Liver (tissue), 9 donors: ENCODE results near the gene SH2D5. TPM values are rescaled to one million over a fixed set of nuclear protein-coding genes. Genes with fewer than 3 reads are reported as not detected.

ENCODE experiments used
- DNase-seq: peaks from one replicate; pipeline ENCODE4 v3.0.0-alpha.2; 2017; ENCODE audit warnings: low spot score
- H3K27ac ChIP-seq, 2 donors: one replicate each; pipeline ENCODE4 v1.7.0; 2013; ENCODE audit warnings: inconsistent platforms in 2 of 2, low read length in 2 of 2, control low read depth in 1 of 2, low read depth in 1 of 2, mild to moderate bottlenecking in 1 of 2
- H3K27me3 ChIP-seq, 4 donors: one replicate each; pipeline versions ENCODE4 v1.6.1 to v1.7.0; 2013; ENCODE audit warnings: low read length in 3 of 4, inconsistent platforms in 1 of 4, mild to moderate bottlenecking in 1 of 4, moderate library complexity in 1 of 4; ENCODE audit not compliant: control insufficient read depth in 4 of 4, insufficient read depth in 4 of 4
- H3K36me3 ChIP-seq, 4 donors: one replicate each; pipeline versions ENCODE4 v1.6.1 to v1.7.0; 2013; ENCODE audit warnings: low read length in 3 of 4, mild to moderate bottlenecking in 3 of 4, low read depth in 1 of 4, moderate library complexity in 1 of 4; ENCODE audit not compliant: control insufficient read depth in 4 of 4, insufficient read depth in 3 of 4
- H3K4me1 ChIP-seq, 4 donors: one replicate each; pipeline versions ENCODE4 v1.6.1 to v1.7.0; 2013; ENCODE audit warnings: low read length in 3 of 4, mild to moderate bottlenecking in 3 of 4, moderate library complexity in 1 of 4; ENCODE audit not compliant: control insufficient read depth in 4 of 4, insufficient read depth in 4 of 4
- H3K4me3 ChIP-seq, 3 donors: one replicate each; pipeline versions ENCODE4 v1.6.1 to v1.7.0; 2013; ENCODE audit warnings: low read length in 3 of 3, control low read depth in 1 of 3, low read depth in 1 of 3, mild to moderate bottlenecking in 1 of 3
- H3K9ac ChIP-seq, 2 donors: one replicate each; pipeline ENCODE4 v1.7.0; 2013; ENCODE audit warnings: low read length in 2 of 2, mild to moderate bottlenecking in 2 of 2, moderate library complexity in 2 of 2, control low read depth in 1 of 2, low read depth in 1 of 2
- H3K9me3 ChIP-seq, 4 donors: one replicate each; pipeline versions ENCODE4 v1.6.1 to v1.7.0; 2013; ENCODE audit warnings: low read length in 3 of 4; ENCODE audit not compliant: control insufficient read depth in 4 of 4
- FOXA1 ChIP-seq: IDR thresholded peaks from 2 replicates; pipeline ENCODE4 v1.6.1; 2016; ENCODE audit warnings: antibody characterized with exemption
- GABPA ChIP-seq, 2 donors: IDR thresholded peaks in 1 of 2; conservative IDR thresholded peaks in 1 of 2; 2 replicates each; pipeline ENCODE4 v1.6.1; 2016; ENCODE audit warnings: antibody characterized with exemption in 2 of 2, mild to moderate bottlenecking in 1 of 2, moderate library complexity in 1 of 2
- HNF4G ChIP-seq: IDR thresholded peaks from 2 replicates; pipeline ENCODE4 v1.6.1; 2016; ENCODE audit warnings: antibody characterized with exemption
- JUND ChIP-seq, 2 donors: IDR thresholded peaks; 2 replicates each; pipeline ENCODE4 v1.6.1; 2016; ENCODE audit warnings: antibody characterized with exemption in 2 of 2
- NR2F2 ChIP-seq: IDR thresholded peaks from 2 replicates; pipeline ENCODE4 v1.6.1; 2016; ENCODE audit warnings: antibody characterized with exemption
- RAD21 ChIP-seq, 2 donors: IDR thresholded peaks; 2 replicates each; pipeline ENCODE4 v1.6.1; 2016; ENCODE audit warnings: antibody characterized with exemption in 2 of 2, mild to moderate bottlenecking in 2 of 2
- RXRA ChIP-seq, 2 donors: IDR thresholded peaks; 2 replicates each; pipeline ENCODE4 v1.6.1; 2017 to 2018; ENCODE audit warnings: antibody characterized with exemption in 2 of 2, mild to moderate bottlenecking in 1 of 2
- SP1 ChIP-seq: IDR thresholded peaks from 2 replicates; pipeline ENCODE4 v1.6.1; 2018; ENCODE audit warnings: antibody characterized with exemption, mild to moderate bottlenecking
- YY1 ChIP-seq: IDR thresholded peaks from 2 replicates; pipeline ENCODE4 v1.6.1; 2016; ENCODE audit warnings: antibody characterized with exemption, mild to moderate bottlenecking
- WGBS: extraction: QIAGEN DNeasy Blood & Tissue Kit; methylation state at CpG from one replicate; pipeline ENCODE4 v1.1.7; 2013; 5-methylcytosine and 5-hydroxymethylcytosine counted together
- polyA plus RNA-seq, 2 donors: library from polyadenylated mRNA; stranded (reverse) in 1 of 2; unstranded in 1 of 2; fragments of 200-250 nt in 1 of 2; fragments of >200 nt in 1 of 2; fragmentation: Nextera tagmentation in 1 of 2; extraction: Ambion mirVana in 1 of 2; gene quantifications; one replicate each; pipeline versions ENCODE4 v1.2.1 to v1.2.3, GENCODE V29; 2013 to 2015
- total RNA-seq, 2 donors: library from RNA; depleted of rRNA; stranded (reverse); fragments of >200 nt; gene quantifications; one replicate each; pipeline ENCODE4 v1.2.3, GENCODE V29; 2014
- TF ChIP-seq, protein P1 (sequence below): fragments of 150-350 bp; IDR thresholded peaks from 2 replicates; pipeline ENCODE4 v1.5.1; 2017; ENCODE audit warnings: improper control_type of control experiment, low read depth, low read length; ENCODE audit not compliant: missing input control
- TF ChIP-seq, protein P2 (sequence below): IDR thresholded peaks from 2 replicates; pipeline ENCODE4 v1.6.1; 2016; ENCODE audit warnings: antibody characterized with exemption
- TF ChIP-seq, protein P3 (sequence below): IDR thresholded peaks from 2 replicates; pipeline ENCODE4 v1.6.1; 2016; ENCODE audit warnings: antibody characterized with exemption
- TF ChIP-seq, protein P4 (sequence below): IDR thresholded peaks from 2 replicates; pipeline ENCODE4 v1.6.1; 2016; ENCODE audit warnings: antibody characterized with exemption, mild to moderate bottlenecking
- TF ChIP-seq, protein P5 (sequence below): IDR thresholded peaks from 2 replicates; pipeline ENCODE4 v1.6.1; 2016; ENCODE audit warnings: antibody characterized with exemption
- donor health status: healthy.
- donor health status: healthy.
- donor health status: healthy.
- donor health status: healthy.
- donor health status: healthy.

SH2D5 gene
- total and polyA plus RNA-seq, 4 donors = 0.05 TPM; not detected in 3

DNA sequence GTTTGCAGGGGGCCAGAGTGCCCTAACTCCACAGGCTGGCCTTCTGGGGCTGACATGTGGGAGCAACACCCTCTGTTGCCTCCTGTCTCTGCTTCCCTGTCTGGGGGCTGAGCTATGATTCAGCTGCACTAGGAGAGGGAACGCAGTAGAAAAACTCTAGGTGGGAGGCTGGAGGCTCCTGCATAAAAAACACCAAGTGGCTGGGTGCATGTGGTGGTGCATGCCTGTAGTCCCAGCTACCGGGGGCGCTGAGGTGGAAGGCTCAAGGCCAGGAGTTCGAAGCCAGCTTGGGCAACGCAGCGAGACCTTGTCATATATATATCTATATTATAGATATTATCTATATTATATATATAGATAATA lies 20.3 kb downstream of the SH2D5 start:
- 90% methylated on average over 6 of the region's 6 CpGs for WGBS
- peaks cover 0 to 3% (median under 1%) of the 10 kb centered on the region in 4 donors for H3K4me1 ChIP-seq

DNA sequence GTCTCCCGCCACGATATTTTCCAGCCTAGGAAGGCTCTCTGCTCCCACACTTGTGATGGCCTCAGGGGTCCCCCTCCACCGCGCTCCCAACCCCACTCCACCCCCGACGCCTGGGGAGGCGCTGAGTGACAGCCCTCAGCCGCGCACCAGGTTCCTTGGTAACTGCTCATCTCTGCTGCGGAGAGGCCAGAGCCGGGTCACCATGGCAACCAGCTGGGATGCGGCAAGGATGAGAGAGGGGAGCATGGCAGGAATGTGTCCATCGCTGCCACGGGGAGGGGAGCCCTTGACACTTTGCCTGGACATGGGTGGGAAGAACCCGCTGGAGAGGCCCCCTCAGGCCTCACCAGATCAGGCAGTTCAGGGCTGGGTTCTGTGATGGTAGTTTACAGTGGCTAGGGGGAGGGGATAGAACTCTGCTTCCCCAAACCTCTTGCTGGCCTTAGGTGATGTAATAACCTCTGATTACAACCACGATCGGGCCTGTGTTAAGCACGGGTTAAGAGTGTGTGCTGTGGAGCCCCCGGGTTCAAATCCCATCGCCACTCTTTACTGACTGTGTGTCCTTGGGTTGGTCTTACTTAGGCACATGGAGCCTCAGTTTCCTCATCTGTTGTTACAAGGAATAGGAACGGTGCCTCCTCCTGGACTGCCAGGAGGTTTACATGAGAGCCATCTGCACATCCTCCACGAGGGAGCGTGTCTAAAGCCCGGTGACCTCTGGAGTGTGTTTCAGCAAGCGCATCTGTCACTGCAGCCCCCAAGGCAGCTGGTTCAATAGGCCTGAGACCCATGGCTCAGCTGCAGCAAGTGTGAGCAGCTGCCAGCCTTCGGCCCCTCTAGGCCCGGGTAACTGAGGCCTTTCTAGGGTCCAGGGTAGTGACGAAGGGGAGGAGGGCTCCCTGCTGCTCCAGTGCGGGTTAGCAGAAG lies 21.0 kb downstream of the SH2D5 start:
- H3K4me3 ChIP-seq = no peak overlapping the region
- no peak overlapping the region for H3K27ac ChIP-seq
- H3K4me1 ChIP-seq = no peaks in the 10 kb centered on the region
- H3K9ac ChIP-seq = no peak overlapping the region
- no peaks in the 10 kb centered on the region for H3K36me3 ChIP-seq
- H3K27me3 ChIP-seq = no peaks in the 10 kb centered on the region
- 91% methylated on average over 29 of the region's 29 CpGs for WGBS
- no peaks in the 10 kb centered on the region for H3K9me3 ChIP-seq
- no peak for DNase-seq
- TF ChIP-seq NR2F2 = no peak
- TF ChIP-seq, protein P1, sequence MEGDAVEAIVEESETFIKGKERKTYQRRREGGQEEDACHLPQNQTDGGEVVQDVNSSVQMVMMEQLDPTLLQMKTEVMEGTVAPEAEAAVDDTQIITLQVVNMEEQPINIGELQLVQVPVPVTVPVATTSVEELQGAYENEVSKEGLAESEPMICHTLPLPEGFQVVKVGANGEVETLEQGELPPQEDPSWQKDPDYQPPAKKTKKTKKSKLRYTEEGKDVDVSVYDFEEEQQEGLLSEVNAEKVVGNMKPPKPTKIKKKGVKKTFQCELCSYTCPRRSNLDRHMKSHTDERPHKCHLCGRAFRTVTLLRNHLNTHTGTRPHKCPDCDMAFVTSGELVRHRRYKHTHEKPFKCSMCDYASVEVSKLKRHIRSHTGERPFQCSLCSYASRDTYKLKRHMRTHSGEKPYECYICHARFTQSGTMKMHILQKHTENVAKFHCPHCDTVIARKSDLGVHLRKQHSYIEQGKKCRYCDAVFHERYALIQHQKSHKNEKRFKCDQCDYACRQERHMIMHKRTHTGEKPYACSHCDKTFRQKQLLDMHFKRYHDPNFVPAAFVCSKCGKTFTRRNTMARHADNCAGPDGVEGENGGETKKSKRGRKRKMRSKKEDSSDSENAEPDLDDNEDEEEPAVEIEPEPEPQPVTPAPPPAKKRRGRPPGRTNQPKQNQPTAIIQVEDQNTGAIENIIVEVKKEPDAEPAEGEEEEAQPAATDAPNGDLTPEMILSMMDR = no peak
- no peak for TF ChIP-seq YY1
- no peak for TF ChIP-seq RXRA (IDR thresholded peaks at IDR 0.05)
- TF ChIP-seq, protein P2, sequence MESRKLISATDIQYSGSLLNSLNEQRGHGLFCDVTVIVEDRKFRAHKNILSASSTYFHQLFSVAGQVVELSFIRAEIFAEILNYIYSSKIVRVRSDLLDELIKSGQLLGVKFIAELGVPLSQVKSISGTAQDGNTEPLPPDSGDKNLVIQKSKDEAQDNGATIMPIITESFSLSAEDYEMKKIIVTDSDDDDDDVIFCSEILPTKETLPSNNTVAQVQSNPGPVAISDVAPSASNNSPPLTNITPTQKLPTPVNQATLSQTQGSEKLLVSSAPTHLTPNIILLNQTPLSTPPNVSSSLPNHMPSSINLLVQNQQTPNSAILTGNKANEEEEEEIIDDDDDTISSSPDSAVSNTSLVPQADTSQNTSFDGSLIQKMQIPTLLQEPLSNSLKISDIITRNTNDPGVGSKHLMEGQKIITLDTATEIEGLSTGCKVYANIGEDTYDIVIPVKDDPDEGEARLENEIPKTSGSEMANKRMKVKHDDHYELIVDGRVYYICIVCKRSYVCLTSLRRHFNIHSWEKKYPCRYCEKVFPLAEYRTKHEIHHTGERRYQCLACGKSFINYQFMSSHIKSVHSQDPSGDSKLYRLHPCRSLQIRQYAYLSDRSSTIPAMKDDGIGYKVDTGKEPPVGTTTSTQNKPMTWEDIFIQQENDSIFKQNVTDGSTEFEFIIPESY = no peak
- TF ChIP-seq HNF4G = no peak
- TF ChIP-seq RAD21 (IDR thresholded peaks at IDR 0.05) = no peak
- TF ChIP-seq GABPA (IDR thresholded peaks at IDR 0.05 in 1 of 2, conservative IDR thresholded peaks at IDR 0.05 in 1 of 2) = no peak
- TF ChIP-seq SP1 = no peak

More for the DNA sequence above, 20.3 kb downstream of the SH2D5 start:
- Histone ChIP-seq H3K27ac (no peak overlapping the region), H3K36me3 (no peaks in the 10 kb centered on the region), H3K4me3 (no peak overlapping the region), H3K9me3 (no peaks in the 10 kb centered on the region), H3K27me3 (no peaks in the 10 kb centered on the region), H3K9ac (no peak overlapping the region)
- TF ChIP-seq SP1 (no peak), NR2F2 (no peak), HNF4G (no peak), JUND (IDR thresholded peaks at IDR 0.05) (no peak), FOXA1 (no peak), YY1 (no peak), GABPA (IDR thresholded peaks at IDR 0.05 in 1 of 2, conservative IDR thresholded peaks at IDR 0.05 in 1 of 2) (no peak)
- TF ChIP-seq, protein P3, sequence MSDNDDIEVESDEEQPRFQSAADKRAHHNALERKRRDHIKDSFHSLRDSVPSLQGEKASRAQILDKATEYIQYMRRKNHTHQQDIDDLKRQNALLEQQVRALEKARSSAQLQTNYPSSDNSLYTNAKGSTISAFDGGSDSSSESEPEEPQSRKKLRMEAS = no peak
- TF ChIP-seq, protein P4, sequence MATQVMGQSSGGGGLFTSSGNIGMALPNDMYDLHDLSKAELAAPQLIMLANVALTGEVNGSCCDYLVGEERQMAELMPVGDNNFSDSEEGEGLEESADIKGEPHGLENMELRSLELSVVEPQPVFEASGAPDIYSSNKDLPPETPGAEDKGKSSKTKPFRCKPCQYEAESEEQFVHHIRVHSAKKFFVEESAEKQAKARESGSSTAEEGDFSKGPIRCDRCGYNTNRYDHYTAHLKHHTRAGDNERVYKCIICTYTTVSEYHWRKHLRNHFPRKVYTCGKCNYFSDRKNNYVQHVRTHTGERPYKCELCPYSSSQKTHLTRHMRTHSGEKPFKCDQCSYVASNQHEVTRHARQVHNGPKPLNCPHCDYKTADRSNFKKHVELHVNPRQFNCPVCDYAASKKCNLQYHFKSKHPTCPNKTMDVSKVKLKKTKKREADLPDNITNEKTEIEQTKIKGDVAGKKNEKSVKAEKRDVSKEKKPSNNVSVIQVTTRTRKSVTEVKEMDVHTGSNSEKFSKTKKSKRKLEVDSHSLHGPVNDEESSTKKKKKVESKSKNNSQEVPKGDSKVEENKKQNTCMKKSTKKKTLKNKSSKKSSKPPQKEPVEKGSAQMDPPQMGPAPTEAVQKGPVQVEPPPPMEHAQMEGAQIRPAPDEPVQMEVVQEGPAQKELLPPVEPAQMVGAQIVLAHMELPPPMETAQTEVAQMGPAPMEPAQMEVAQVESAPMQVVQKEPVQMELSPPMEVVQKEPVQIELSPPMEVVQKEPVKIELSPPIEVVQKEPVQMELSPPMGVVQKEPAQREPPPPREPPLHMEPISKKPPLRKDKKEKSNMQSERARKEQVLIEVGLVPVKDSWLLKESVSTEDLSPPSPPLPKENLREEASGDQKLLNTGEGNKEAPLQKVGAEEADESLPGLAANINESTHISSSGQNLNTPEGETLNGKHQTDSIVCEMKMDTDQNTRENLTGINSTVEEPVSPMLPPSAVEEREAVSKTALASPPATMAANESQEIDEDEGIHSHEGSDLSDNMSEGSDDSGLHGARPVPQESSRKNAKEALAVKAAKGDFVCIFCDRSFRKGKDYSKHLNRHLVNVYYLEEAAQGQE = no peak
- TF ChIP-seq, protein P5, sequence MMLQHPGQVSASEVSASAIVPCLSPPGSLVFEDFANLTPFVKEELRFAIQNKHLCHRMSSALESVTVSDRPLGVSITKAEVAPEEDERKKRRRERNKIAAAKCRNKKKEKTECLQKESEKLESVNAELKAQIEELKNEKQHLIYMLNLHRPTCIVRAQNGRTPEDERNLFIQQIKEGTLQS = no peak
- TF ChIP-seq, protein P1 = no peak
- DNase-seq = no peak
